Peyer's patch (tissue), 4 donors: ENCODE measurements around the gene PIGW.

Experiments
- CTCF ChIP-seq, 6 experiments: fragments of 450-650 bp in 4 of 6; fragments of 200-600 bp in 2 of 6; sonication (generic) in 1 of 6; IDR thresholded peaks; one replicate each; pipeline ENCODE4 v1.5.1; 2017 to 2019; ENCODE audit warnings: antibody characterized with exemption in 6 of 6, mild to moderate bottlenecking in 3 of 6, moderate library complexity in 1 of 6
- POLR2A ChIP-seq, 2 donors: fragments of 450-650 bp; IDR thresholded peaks; one replicate each; pipeline ENCODE4 v1.5.1; 2017; ENCODE audit warnings: antibody characterized with exemption in 2 of 2, mild to moderate bottlenecking in 2 of 2, moderate library complexity in 2 of 2

DNA sequence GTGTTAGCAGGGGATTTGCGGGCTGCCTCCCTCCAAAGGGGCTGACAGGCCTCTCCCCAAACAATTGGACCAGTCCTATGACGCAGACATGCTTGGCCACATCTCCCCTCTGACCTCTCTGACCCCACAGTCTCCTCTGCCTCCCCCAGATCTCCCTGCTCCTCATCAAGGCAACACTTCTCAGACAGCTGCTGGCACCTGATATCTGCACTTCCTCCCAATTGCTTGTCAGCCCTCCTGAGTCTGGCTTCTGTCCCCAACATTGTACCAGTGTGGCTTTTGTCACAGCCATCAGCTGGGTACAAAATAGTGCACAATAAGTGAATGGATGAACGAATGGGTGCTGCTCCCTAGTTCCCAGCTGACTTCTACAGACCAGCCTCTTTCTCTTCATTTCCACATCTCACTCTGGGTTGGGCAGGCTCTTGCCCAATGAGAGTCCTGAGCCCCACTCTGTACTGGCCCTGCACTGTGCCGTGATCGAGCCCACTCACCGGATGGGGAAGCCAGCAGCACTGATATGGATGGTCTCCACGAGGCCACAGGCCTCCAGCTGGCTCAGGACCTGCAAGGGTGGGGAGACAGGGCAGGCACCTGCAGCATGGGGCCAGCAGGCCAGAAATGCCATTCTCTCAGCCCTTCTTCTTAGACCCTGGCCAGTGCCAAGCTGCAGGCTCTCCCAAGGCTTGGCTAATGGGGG, 31.2 kb upstream of the PIGW start:
- TF ChIP-seq CTCF (IDR thresholded peaks at IDR 0.05) (no peak), POLR2A (IDR thresholded peaks at IDR 0.05) (no peak)
